Progenitor cell of endocrine pancreas (in vitro differentiated cells): Measurements from ENCODE around the gene ALPL. TPM values are rescaled to one million over a fixed set of nuclear protein-coding genes. Genes with fewer than 3 reads are reported as not detected.
"Not testable (repeated sequence)": the region's sequence is repeated elsewhere in the genome, so short reads cannot be mapped to it uniquely, and the experiment has no call there.

Experiments used
- DNase-seq: peaks from one replicate; pipeline ENCODE4 v3.0.0; 2021; ENCODE audit warnings: low spot score; ENCODE audit not compliant: unreplicated experiment
- H3K27ac Mint-ChIP-seq: 2 replicates; pipeline ENCODE4 v1.8.0; 2021; ENCODE audit warnings: mild to moderate bottlenecking, moderate library complexity, mixed read lengths
- H3K27me3 Mint-ChIP-seq: 2 replicates; pipeline ENCODE4 v1.8.0; 2021; ENCODE audit warnings: mixed read lengths
- H3K36me3 Mint-ChIP-seq: 2 replicates; pipeline ENCODE4 v1.8.0; 2022; ENCODE audit warnings: mixed read lengths; ENCODE audit not compliant: insufficient read depth
- H3K4me1 Mint-ChIP-seq: 2 replicates; pipeline ENCODE4 v1.8.0; 2021; ENCODE audit warnings: low read depth, mixed read lengths
- H3K4me3 Mint-ChIP-seq: 2 replicates; pipeline ENCODE4 v1.8.0; 2021; ENCODE audit warnings: low read depth, mild to moderate bottlenecking, moderate library complexity, mixed read lengths
- H3K9me3 Mint-ChIP-seq: 2 replicates; pipeline ENCODE4 v1.8.0; 2021; ENCODE audit warnings: low read depth, mixed read lengths
- total RNA-seq: library from RNA; stranded (reverse); gene quantifications from 2 replicates; pipeline ENCODE4 v1.2.1, GENCODE V29; 2021
- TF ChIP-seq, protein P1 (sequence below): fragments of 200-600 bp; sonication (generic); IDR thresholded peaks from one replicate; pipeline ENCODE4 v1.5.0; 2021; ENCODE audit warnings: antibody characterized with exemption, mild to moderate bottlenecking; ENCODE audit not compliant: unreplicated experiment

The ALPL gene
- total RNA-seq, 1 donor from 2014 or later, result 18.8 TPM

GRCh38 chr1:21564521-21565095, 55.4 kb downstream of the ALPL start:
- TF ChIP-seq, protein P1, sequence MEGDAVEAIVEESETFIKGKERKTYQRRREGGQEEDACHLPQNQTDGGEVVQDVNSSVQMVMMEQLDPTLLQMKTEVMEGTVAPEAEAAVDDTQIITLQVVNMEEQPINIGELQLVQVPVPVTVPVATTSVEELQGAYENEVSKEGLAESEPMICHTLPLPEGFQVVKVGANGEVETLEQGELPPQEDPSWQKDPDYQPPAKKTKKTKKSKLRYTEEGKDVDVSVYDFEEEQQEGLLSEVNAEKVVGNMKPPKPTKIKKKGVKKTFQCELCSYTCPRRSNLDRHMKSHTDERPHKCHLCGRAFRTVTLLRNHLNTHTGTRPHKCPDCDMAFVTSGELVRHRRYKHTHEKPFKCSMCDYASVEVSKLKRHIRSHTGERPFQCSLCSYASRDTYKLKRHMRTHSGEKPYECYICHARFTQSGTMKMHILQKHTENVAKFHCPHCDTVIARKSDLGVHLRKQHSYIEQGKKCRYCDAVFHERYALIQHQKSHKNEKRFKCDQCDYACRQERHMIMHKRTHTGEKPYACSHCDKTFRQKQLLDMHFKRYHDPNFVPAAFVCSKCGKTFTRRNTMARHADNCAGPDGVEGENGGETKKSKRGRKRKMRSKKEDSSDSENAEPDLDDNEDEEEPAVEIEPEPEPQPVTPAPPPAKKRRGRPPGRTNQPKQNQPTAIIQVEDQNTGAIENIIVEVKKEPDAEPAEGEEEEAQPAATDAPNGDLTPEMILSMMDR, result no peak
- no peaks in the 10 kb centered on the region for H3K27me3 Mint-ChIP-seq
- no peaks in the 10 kb centered on the region for H3K9me3 Mint-ChIP-seq
- H3K4me1 Mint-ChIP-seq, result peaks cover 9% of the 10 kb centered on the region
- no peak for DNase-seq
- no peak overlapping the region for H3K27ac Mint-ChIP-seq
- no peaks in the 10 kb centered on the region for H3K36me3 Mint-ChIP-seq
- H3K4me3 Mint-ChIP-seq, result no peak overlapping the region

DNA sequence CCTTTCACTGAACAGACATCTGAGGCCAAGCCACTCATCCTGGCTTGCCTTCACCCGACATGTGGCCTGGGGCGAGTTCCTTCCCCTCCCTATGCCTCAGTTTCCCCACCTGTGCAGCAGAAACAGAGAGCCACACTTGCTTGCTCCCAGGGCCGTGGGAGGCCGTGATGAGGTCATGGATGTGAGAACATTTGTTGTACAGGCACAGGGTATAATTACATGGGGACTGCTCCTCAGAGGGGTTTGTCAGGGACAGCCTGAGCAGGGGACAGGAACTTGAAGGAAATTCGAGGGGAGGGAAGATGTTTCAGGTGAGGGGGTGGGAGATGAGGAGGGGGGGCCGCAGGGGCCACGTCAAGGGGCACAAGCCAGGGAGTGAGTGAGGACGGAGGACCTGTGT, 56.1 kb downstream of the ALPL start:
- Mint-ChIP-seq H3K4me3 (no peak overlapping the region), H3K27me3 (no peaks in the 10 kb centered on the region), H3K36me3 (no peaks in the 10 kb centered on the region), H3K9me3 (no peaks in the 10 kb centered on the region), H3K4me1 (peaks cover 3% of the 10 kb centered on the region), H3K27ac (no peak overlapping the region)
- DNase-seq, result no peak
- TF ChIP-seq, protein P1, result no peak

- not testable (repeated sequence) for H3K36me3 Mint-ChIP-seq, H3K4me3 Mint-ChIP-seq, H3K27ac Mint-ChIP-seq, H3K27me3 Mint-ChIP-seq, H3K9me3 Mint-ChIP-seq, DNase-seq, H3K4me1 Mint-ChIP-seq
Observed at GRCh38 chr1:21566361-21566760, 57.1 kb downstream of the ALPL start.

DNA sequence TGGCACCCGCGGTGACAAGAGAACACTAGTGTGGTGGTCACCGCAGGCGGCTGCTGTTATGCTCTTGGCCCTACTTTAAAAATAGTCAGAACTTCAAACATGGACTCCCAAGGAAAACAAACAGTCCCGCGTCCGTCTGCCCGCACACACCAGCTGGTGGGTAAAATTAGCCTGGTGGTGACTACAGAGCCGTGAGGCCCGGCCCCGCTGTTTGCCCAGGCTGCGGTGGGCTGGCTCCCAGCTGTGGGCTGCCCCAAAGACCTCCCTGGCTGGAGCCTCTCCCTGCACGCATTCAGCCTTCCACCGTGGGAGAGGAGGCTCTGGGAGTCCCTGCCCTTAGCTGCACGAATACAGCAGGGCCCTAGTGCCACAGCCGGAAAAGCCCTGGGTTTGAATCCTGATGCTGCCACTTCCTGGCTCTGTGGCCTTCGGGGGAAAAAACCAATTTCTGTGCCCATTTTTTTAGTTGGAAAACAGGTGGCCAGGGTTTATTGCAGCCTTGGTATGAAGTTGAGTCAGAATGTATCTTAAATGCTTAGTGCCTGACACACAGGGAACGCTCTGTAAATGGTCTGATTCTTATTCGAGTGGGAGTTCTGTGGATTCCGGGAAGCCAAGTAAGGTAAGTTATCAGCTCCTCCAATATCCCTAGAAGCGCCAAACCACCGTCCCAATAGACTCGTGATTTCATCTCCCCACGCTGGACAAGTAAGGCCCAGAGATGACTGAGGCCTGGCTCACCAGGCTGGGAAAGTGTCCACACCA, 58.2 kb downstream of the ALPL start:
- Mint-ChIP-seq H3K9me3 (no peaks in the 10 kb centered on the region), H3K36me3 (no peaks in the 10 kb centered on the region), H3K27ac (no peak overlapping the region), H3K4me3 (no peak overlapping the region), H3K27me3 (no peaks in the 10 kb centered on the region), H3K4me1 (no peaks in the 10 kb centered on the region)
- TF ChIP-seq, protein P1, result no peak
- no peak for DNase-seq

GRCh38 chr1:21568006-21568746, 59.0 kb downstream of the ALPL start:
- no peak overlapping the region for H3K4me3 Mint-ChIP-seq
- no peak for DNase-seq
- no peaks in the 10 kb centered on the region for H3K36me3 Mint-ChIP-seq
- H3K27me3 Mint-ChIP-seq, result no peaks in the 10 kb centered on the region
- no peak overlapping the region for H3K27ac Mint-ChIP-seq
- no peaks in the 10 kb centered on the region for H3K4me1 Mint-ChIP-seq
- TF ChIP-seq, protein P1, result no peak
- no peaks in the 10 kb centered on the region for H3K9me3 Mint-ChIP-seq
